WI38 (cell line): ENCODE measurements around the gene CCDC93.

Experiments used
- H3K4me3 ChIP-seq: 2 replicates; pipeline ENCODE4 v1.5.1; 2011; ENCODE audit warnings: low read depth, mild to moderate bottlenecking, control low read depth, low read length
- TF ChIP-seq, protein P1 (sequence below): IDR thresholded peaks from 2 replicates; pipeline ENCODE4 v1.5.1; 2012; ENCODE audit warnings: low read depth, mild to moderate bottlenecking, control low read depth, low read length

The CCDC93 gene

DNA sequence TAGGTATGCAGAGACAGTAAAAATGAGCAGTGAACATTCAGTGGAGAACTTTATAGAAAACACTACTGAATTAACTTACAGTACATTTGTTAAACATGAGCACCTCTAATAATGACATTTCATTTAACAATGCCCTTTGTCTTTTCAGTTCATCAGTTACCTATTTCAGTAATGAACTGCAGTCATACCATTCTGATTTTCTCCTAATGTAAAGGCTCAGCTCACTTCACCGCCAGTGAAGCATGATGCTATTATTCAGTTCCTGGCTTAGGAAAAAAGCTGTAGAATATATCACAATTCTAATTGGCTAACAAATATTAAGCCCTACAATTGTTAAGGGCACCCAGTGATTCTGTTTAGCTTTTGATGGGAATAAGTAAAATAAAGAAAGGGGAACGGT lies 37.1 kb upstream of the CCDC93 start:
- H3K4me3 ChIP-seq = no peak overlapping the region
- TF ChIP-seq, protein P1, sequence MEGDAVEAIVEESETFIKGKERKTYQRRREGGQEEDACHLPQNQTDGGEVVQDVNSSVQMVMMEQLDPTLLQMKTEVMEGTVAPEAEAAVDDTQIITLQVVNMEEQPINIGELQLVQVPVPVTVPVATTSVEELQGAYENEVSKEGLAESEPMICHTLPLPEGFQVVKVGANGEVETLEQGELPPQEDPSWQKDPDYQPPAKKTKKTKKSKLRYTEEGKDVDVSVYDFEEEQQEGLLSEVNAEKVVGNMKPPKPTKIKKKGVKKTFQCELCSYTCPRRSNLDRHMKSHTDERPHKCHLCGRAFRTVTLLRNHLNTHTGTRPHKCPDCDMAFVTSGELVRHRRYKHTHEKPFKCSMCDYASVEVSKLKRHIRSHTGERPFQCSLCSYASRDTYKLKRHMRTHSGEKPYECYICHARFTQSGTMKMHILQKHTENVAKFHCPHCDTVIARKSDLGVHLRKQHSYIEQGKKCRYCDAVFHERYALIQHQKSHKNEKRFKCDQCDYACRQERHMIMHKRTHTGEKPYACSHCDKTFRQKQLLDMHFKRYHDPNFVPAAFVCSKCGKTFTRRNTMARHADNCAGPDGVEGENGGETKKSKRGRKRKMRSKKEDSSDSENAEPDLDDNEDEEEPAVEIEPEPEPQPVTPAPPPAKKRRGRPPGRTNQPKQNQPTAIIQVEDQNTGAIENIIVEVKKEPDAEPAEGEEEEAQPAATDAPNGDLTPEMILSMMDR = no peak

GRCh38 chr2:118050386-118050785 lies 36.5 kb upstream of the CCDC93 start:
- H3K4me3 ChIP-seq = no peak overlapping the region
- TF ChIP-seq, protein P1 = no peak

- no peak overlapping the region for H3K4me3 ChIP-seq
- TF ChIP-seq, protein P1 = no peak
Observed at GRCh38 chr2:118049816-118050140, 35.9 kb upstream of the CCDC93 start.

DNA sequence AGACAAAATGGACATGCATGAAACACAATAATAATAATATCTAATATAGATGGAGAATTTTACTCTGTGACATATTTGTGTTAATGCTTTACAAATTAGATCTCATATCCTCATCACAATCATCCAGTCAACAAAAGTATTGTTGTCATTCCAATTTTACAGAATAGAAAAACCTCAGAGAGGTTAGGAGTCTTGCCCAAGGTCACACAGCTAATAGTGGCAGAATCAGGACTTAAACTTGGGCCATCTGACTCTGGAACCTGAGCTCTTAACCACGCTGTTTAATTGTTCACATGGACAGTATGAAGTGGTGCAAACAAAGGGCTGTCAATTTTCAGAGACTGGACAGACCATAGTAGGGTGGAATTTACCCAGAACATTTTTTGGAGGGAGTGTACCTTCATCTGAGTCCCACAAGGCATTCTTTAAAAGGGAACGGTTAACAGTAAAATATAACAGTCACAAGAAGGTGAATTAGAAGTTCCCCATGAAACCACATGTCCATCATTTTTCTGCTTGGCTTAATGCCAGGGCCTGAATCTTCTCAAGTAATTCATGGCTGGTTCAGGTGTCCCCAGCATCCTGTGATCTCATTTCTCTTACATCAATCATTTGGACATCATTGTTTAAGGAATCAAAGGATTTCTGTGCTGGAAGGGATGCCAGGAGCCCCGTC lies 35.4 kb upstream of the CCDC93 start:
- TF ChIP-seq, protein P1 = no peak

GRCh38 chr2:118048401-118048800 lies 34.5 kb upstream of the CCDC93 start:
- no peak overlapping the region for H3K4me3 ChIP-seq
- TF ChIP-seq, protein P1 = no peak

More for the DNA sequence above, 35.4 kb upstream of the CCDC93 start:
- no peak overlapping the region for H3K4me3 ChIP-seq

DNA sequence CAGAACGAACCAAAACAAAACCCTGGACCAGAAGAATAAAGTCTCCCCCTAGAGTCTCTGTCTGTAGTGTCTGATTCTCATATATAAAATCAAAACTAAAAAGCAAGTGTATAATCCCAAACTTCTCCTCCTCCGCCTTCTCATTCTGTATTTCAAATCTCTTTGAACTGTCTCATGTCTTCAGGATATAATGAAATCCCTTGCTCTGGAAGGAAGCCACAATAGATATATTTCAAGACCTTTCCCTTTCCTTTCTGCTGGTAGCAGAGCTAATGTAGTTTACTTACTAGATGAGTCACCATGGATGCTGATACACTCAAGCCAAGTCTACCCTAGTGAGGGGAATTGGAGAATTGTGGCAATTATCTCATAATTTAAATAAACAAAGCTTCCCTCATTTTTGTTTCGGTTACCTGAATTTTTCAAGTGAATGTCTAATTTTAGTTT lies 33.5 kb upstream of the CCDC93 start:
- TF ChIP-seq, protein P1 = no peak

GRCh38 chr2:118046634-118047210 lies 32.9 kb upstream of the CCDC93 start:
- TF ChIP-seq, protein P1 = no peak; the same call in 1 of the 2 replicates
- no peak overlapping the region for H3K4me3 ChIP-seq

More for the DNA sequence above, 33.5 kb upstream of the CCDC93 start:
- H3K4me3 ChIP-seq = no peak overlapping the region
